ENCODE data around the gene NANS.
"Not testable (repeated sequence)": the region's sequence is repeated elsewhere in the genome, so short reads cannot be mapped to it uniquely, and the experiment has no call there.

NANS gene

GRCh38 chr9:98087420-98088354, 31.2 kb downstream of the NANS start:
- no peak for TF ChIP-seq CTCF (IDR thresholded peaks at IDR 0.05)
- DNase-seq, result peak; percentile 51
- H3K36me3 Mint-ChIP-seq (ENCODE audit: low read depth), result peaks cover 17% of the 10 kb centered on the region
- no peak overlapping the region for H3K4me3 Mint-ChIP-seq
- no peaks in the 10 kb centered on the region for H3K9me3 Mint-ChIP-seq
- H3K27ac Mint-ChIP-seq, result no peak overlapping the region
- peaks cover 28% of the 10 kb centered on the region for H3K27me3 Mint-ChIP-seq (ENCODE audit: low read depth, poor library complexity)
- peaks cover 20% of the 10 kb centered on the region for H3K4me1 Mint-ChIP-seq

GRCh38 chr9:98090674-98091073, 34.1 kb downstream of the NANS start:
- not testable (repeated sequence) for H3K36me3 Mint-ChIP-seq (ENCODE audit: low read depth); H3K27ac Mint-ChIP-seq; H3K4me3 Mint-ChIP-seq; DNase-seq; H3K9me3 Mint-ChIP-seq
- Mint-ChIP-seq H3K27me3 (ENCODE audit: low read depth, poor library complexity) (peaks cover 37% of the 10 kb centered on the region), H3K4me1 (peaks cover 22% of the 10 kb centered on the region)

- no peak overlapping the region for H3K27ac Mint-ChIP-seq
- no peak for DNase-seq
- H3K27me3 Mint-ChIP-seq (ENCODE audit: low read depth, poor library complexity), result peaks cover 35% of the 10 kb centered on the region
- no peak for TF ChIP-seq CTCF (IDR thresholded peaks at IDR 0.05)
- H3K4me3 Mint-ChIP-seq, result no peak overlapping the region
- peaks cover 11% of the 10 kb centered on the region for H3K4me1 Mint-ChIP-seq
- H3K36me3 Mint-ChIP-seq (ENCODE audit: low read depth), result peaks cover 2% of the 10 kb centered on the region
- no peaks in the 10 kb centered on the region for H3K9me3 Mint-ChIP-seq
Observed at GRCh38 chr9:98091735-98092612, 35.4 kb downstream of the NANS start.

GRCh38 chr9:98092613-98092931, 36.0 kb downstream of the NANS start:
- Mint-ChIP-seq H3K4me3 (peak overlapping the region; percentile 2), H3K4me1 (peaks cover 11% of the 10 kb centered on the region), H3K27ac (no peak overlapping the region), H3K9me3 (no peaks in the 10 kb centered on the region), H3K27me3 (ENCODE audit: low read depth, poor library complexity) (peaks cover 41% of the 10 kb centered on the region), H3K36me3 (ENCODE audit: low read depth) (no peaks in the 10 kb centered on the region)
- no peak for DNase-seq
- no peak for TF ChIP-seq CTCF (IDR thresholded peaks at IDR 0.05)

- H3K27ac Mint-ChIP-seq, result peak overlapping the region; percentile 70
- no peak for DNase-seq
- TF ChIP-seq CTCF (IDR thresholded peaks at IDR 0.05), result no peak
- peaks cover 11% of the 10 kb centered on the region for H3K4me1 Mint-ChIP-seq
- H3K27me3 Mint-ChIP-seq (ENCODE audit: low read depth, poor library complexity), result peaks cover 31% of the 10 kb centered on the region
- no peak overlapping the region for H3K4me3 Mint-ChIP-seq
- H3K9me3 Mint-ChIP-seq, result no peaks in the 10 kb centered on the region
- no peaks in the 10 kb centered on the region for H3K36me3 Mint-ChIP-seq (ENCODE audit: low read depth)
Observed at GRCh38 chr9:98094316-98094715, 37.8 kb downstream of the NANS start.

GRCh38 chr9:98094851-98095250, 38.3 kb downstream of the NANS start:
- H3K27me3 Mint-ChIP-seq (ENCODE audit: low read depth, poor library complexity), result peaks cover 26% of the 10 kb centered on the region
- no peak for DNase-seq
- H3K4me1 Mint-ChIP-seq, result peaks cover 11% of the 10 kb centered on the region
- no peak for TF ChIP-seq CTCF (IDR thresholded peaks at IDR 0.05)
- no peaks in the 10 kb centered on the region for H3K9me3 Mint-ChIP-seq
- H3K27ac Mint-ChIP-seq, result no peak overlapping the region
- H3K4me3 Mint-ChIP-seq, result no peak overlapping the region
- no peaks in the 10 kb centered on the region for H3K36me3 Mint-ChIP-seq (ENCODE audit: low read depth)

Measured in nephron progenitor cell (in vitro differentiated cells).